IMR-90 (cell line): ENCODE measurements around the gene ADAMTS20. TPM values are rescaled to one million over a fixed set of nuclear protein-coding genes. Genes with fewer than 3 reads are reported as not detected.
A peak's percentile ranks its signal among the peaks of the same experiment; 100 is the strongest.

Experiments used
- ATAC-seq: fragments of 200-7000 bp; cut with Tn5 transposase; 2 replicates; pipeline ENCODE4 v1.9.1; 2020; ENCODE audit warnings: low read depth, mild to moderate bottlenecking, moderate library complexity
- BruUV-seq: library from RNA; stranded (reverse); fragments of 400-500 nt; replicated peaks from 2 replicates; lab custom pipeline; 2021; lab: Mats Ljungman, UMichigan
- CTCF ChIA-PET: fragments of 300-600 bp; formaldehyde crosslinking; extraction: SDS; loops from one replicate; lab custom pipeline; 2021; ENCODE audit warnings: antibody characterized with exemption; lab: Yijun Ruan, JAX
- POLR2A ChIA-PET: fragments of 300-600 bp; sonication (Branson Sonifier 250); formaldehyde crosslinking; loops from one replicate; lab custom pipeline; 2022; ENCODE audit warnings: antibody characterized with exemption; ENCODE audit not compliant: unreplicated experiment; lab: Charles Lee
- DNase-seq: peaks from one replicate; pipeline ENCODE4 v3.0.0; 2013
- H2AFZ ChIP-seq: replicated peaks from 2 replicates; pipeline ENCODE3; 2013; ENCODE audit warnings: low read length, mild to moderate bottlenecking; ENCODE audit not compliant: poor library complexity
- H2AK5ac ChIP-seq: 2 replicates; pipeline ENCODE4 v1.6.1; 2013; ENCODE audit warnings: low read depth, low read length, inconsistent platforms
- H2AK9ac ChIP-seq: replicated peaks from 2 replicates; pipeline ENCODE3; 2013; ENCODE audit warnings: mild to moderate bottlenecking, low read depth, low read length, moderate library complexity; ENCODE audit not compliant: poor library complexity
- H2BK120ac ChIP-seq: 2 replicates; pipeline ENCODE4 v1.6.1; 2013; ENCODE audit warnings: low read depth, low read length, inconsistent platforms
- H2BK15ac ChIP-seq: 3 replicates; pipeline ENCODE4 v1.6.1; 2013; ENCODE audit warnings: low read depth, low read length, inconsistent platforms
- H2BK20ac ChIP-seq: 2 replicates; pipeline ENCODE4 v1.6.1; 2013; ENCODE audit warnings: low read depth, mild to moderate bottlenecking, inconsistent platforms, low read length, moderate library complexity
- H2BK5ac ChIP-seq: 2 replicates; pipeline ENCODE4 v1.6.1; 2013; ENCODE audit warnings: mild to moderate bottlenecking, low read depth, low read length, inconsistent platforms; ENCODE audit not compliant: poor library complexity, severe bottlenecking
- H3K14ac ChIP-seq: replicated peaks from 2 replicates; pipeline ENCODE4 v1.6.1; 2013; ENCODE audit warnings: low read depth, low read length, inconsistent platforms
- H3K18ac ChIP-seq: 2 replicates; pipeline ENCODE4 v1.6.1; 2013; ENCODE audit warnings: low read depth, low read length, control low read depth
- H3K23ac ChIP-seq: 2 replicates; pipeline ENCODE4 v1.6.1; 2013; ENCODE audit warnings: low read depth, low read length, inconsistent platforms
- H3K27ac ChIP-seq: 2 replicates; pipeline ENCODE4 v1.5.1; 2013; ENCODE audit warnings: mild to moderate bottlenecking, control low read depth, low read length; ENCODE audit not compliant: insufficient read depth
- H3K27me3 ChIP-seq: 2 replicates; pipeline ENCODE4 v1.6.1; 2013; ENCODE audit warnings: low read length; ENCODE audit not compliant: control insufficient read depth, insufficient read depth
- H3K36me3 ChIP-seq: 2 replicates; pipeline ENCODE4 v1.6.1; 2013; ENCODE audit warnings: low read length, mixed read lengths; ENCODE audit not compliant: control insufficient read depth, insufficient read depth
- H3K4ac ChIP-seq: 2 replicates; pipeline ENCODE4 v1.6.1; 2013; ENCODE audit warnings: low read depth, low read length, inconsistent platforms
- H3K4me1 ChIP-seq: 2 replicates; pipeline ENCODE4 v1.6.1; 2013; ENCODE audit warnings: low read length, mixed read lengths; ENCODE audit not compliant: control insufficient read depth, insufficient read depth
- H3K4me2 ChIP-seq: 2 replicates; pipeline ENCODE4 v1.6.1; 2013; ENCODE audit warnings: low read depth, mild to moderate bottlenecking, control low read depth, low read length, moderate library complexity
- H3K4me3 ChIP-seq: 2 replicates; pipeline ENCODE4 v1.5.1; 2013; ENCODE audit warnings: low read depth, mild to moderate bottlenecking, control low read depth, low read length, moderate library complexity; ENCODE audit not compliant: insufficient read depth
- H3K56ac ChIP-seq: 2 replicates; pipeline ENCODE4 v1.6.1; 2013; ENCODE audit warnings: low read length, inconsistent platforms; ENCODE audit not compliant: insufficient read depth; ENCODE audit errors: extremely low read depth
- H3K79me1 ChIP-seq, 2 experiments: 2 replicates each; pipeline ENCODE4 v1.6.1; 2013; ENCODE audit warnings: low read length in 2 of 2, inconsistent platforms in 1 of 2, low read depth in 1 of 2
- H3K9ac ChIP-seq: 2 replicates; pipeline ENCODE4 v1.6.1; 2013; ENCODE audit warnings: low read depth, low read length, control low read depth
- H3K9me1 ChIP-seq: 2 replicates; pipeline ENCODE4 v1.6.1; 2013; ENCODE audit warnings: low read length, inconsistent platforms; ENCODE audit not compliant: insufficient read depth
- H3K9me3 ChIP-seq: 2 replicates; pipeline ENCODE4 v1.6.1; 2013; ENCODE audit warnings: low read length; ENCODE audit not compliant: control insufficient read depth, insufficient read depth
- H4K20me1 ChIP-seq: 2 replicates; pipeline ENCODE4 v1.6.1; 2013; ENCODE audit warnings: low read length, inconsistent platforms; ENCODE audit not compliant: insufficient read depth
- H4K5ac ChIP-seq: 2 replicates; pipeline ENCODE4 v1.6.1; 2013; ENCODE audit warnings: mild to moderate bottlenecking, low read depth, low read length, control low read depth
- H4K8ac ChIP-seq, 2 experiments: 2 replicates each; pipeline ENCODE4 v1.6.1; 2013; ENCODE audit warnings: low read depth in 2 of 2, low read length in 2 of 2, control low read depth in 1 of 2, inconsistent platforms in 1 of 2
- H4K91ac ChIP-seq: 2 replicates; pipeline ENCODE4 v1.6.1; 2013; ENCODE audit warnings: low read depth, low read length, inconsistent platforms; ENCODE audit not compliant: insufficient read depth
- BHLHE40 ChIP-seq: fragments of 150-350 bp; IDR thresholded peaks from 2 replicates; pipeline ENCODE4 v1.6.1; 2016; ENCODE audit warnings: mild to moderate bottlenecking, low read depth, low read length
- CEBPB ChIP-seq: IDR thresholded peaks from 2 replicates; pipeline ENCODE4 v1.6.1; 2012; ENCODE audit warnings: low read depth, low read length, improper control_type of control experiment
- ELK1 ChIP-seq: fragments of 150-350 bp; IDR thresholded peaks from 2 replicates; pipeline ENCODE4 v1.6.1; 2016; ENCODE audit warnings: low read depth, mild to moderate bottlenecking, low read length, moderate library complexity, borderline replicate concordance
- FOS ChIP-seq: fragments of 150-350 bp; IDR thresholded peaks from 2 replicates; pipeline ENCODE4 v1.6.1; 2016; ENCODE audit warnings: low read depth, low read length
- MAZ ChIP-seq: IDR thresholded peaks from 2 replicates; pipeline ENCODE4 v1.6.1; 2012; ENCODE audit warnings: low read depth, mild to moderate bottlenecking, low read length, improper control_type of control experiment, moderate library complexity, borderline replicate concordance
- NFE2L2 ChIP-seq: fragments of 150-350 bp; IDR thresholded peaks from 2 replicates; pipeline ENCODE4 v1.6.1; 2016; ENCODE audit warnings: low read depth, mild to moderate bottlenecking, low read length
- POLR2A ChIP-seq: IDR thresholded peaks from 2 replicates; pipeline ENCODE4 v1.6.1; 2012; ENCODE audit warnings: mild to moderate bottlenecking, low read depth, low read length
- RAD21 ChIP-seq: IDR thresholded peaks from 2 replicates; pipeline ENCODE4 v1.6.1; 2012; ENCODE audit warnings: low read length, improper control_type of control experiment
- RFX5 ChIP-seq: IDR thresholded peaks from 2 replicates; pipeline ENCODE4 v1.8.0; 2012; ENCODE audit warnings: low read depth, mild to moderate bottlenecking, low read length, moderate library complexity
- SMC3 ChIP-seq: fragments of 150-350 bp; IDR thresholded peaks from 2 replicates; pipeline ENCODE4 v1.6.1; 2016; ENCODE audit warnings: low read depth, mild to moderate bottlenecking, antibody characterized with exemption, low read length, moderate library complexity
- WGBS, 2 experiments: methylation state at CpG; one replicate each; pipeline versions ENCODE4 v1.1.5 to v1.1.7; 2013; ENCODE audit warnings: missing lambda C conversion rate in 2 of 2; ENCODE audit not compliant: insufficient read length in 1 of 2; ENCODE audit errors: extremely low coverage in 2 of 2; 5-methylcytosine and 5-hydroxymethylcytosine counted together
- dilution Hi-C: fragments of 300-500 bp; cut with HindIII; formaldehyde crosslinking; loops from one replicate; pipeline ENCODE4 v1.14.3; 2018; ENCODE audit warnings: low sequenced_read_pairs; ENCODE audit not compliant: unreplicated experiment
- in situ Hi-C: fragments of 300-500 bp; cut with MboI; formaldehyde crosslinking; loops from 3 replicates; pipeline ENCODE4 v1.14.3; 2019; ENCODE audit warnings: low sequenced_read_pairs, inconsistent platforms, mixed read lengths
- intact Hi-C: fragments of 100-400 bp; cut with micrococcal nuclease; formaldehyde crosslinking; loops from 2 replicates; pipeline ENCODE4 v1.10.0; 2022
- polyA plus RNA-seq, 3 experiments: library from polyadenylated mRNA; depleted of rRNA; stranded (reverse); fragments of >200 nt; gene quantifications; 2 replicates each; pipeline ENCODE4 v1.2.3, GENCODE V29; 2012; ENCODE audit warnings: low replicate concordance in 1 of 3
- total RNA-seq: library from RNA; depleted of rRNA; stranded (reverse); fragments of >200 nt; gene quantifications from 2 replicates; pipeline ENCODE4 v1.2.3, GENCODE V29; 2012
- TF ChIP-seq, protein P1 (sequence below): fragments of 150-350 bp; IDR thresholded peaks from 2 replicates; pipeline ENCODE4 v1.6.1; 2017; ENCODE audit warnings: mild to moderate bottlenecking, antibody characterized with exemption, low read length, low read depth
- TF ChIP-seq, protein P2 (sequence below): conservative IDR thresholded peaks from 2 replicates; pipeline ENCODE4 v1.5.1; 2012; ENCODE audit warnings: mild to moderate bottlenecking, low read depth, low read length, improper control_type of control experiment

ADAMTS20 gene
- total and polyA plus RNA-seq, 2 of the 4 experiments (the other 2 are of a cell fraction) = not detected

- in situ Hi-C loops = no loop called here
- Histone ChIP-seq H3K56ac (no peak overlapping the region), H3K9ac (no peak overlapping the region), H2AFZ (no peak overlapping the region), H3K36me3 (no peaks in the 10 kb centered on the region), H4K20me1 (no peaks in the 10 kb centered on the region), H4K8ac (no peak overlapping the region), H3K9me1 (no peaks in the 10 kb centered on the region), H2BK20ac (no peak overlapping the region), H3K27ac (no peak overlapping the region), H2AK9ac (no peak overlapping the region), H3K4ac (no peak overlapping the region), H4K91ac (no peak overlapping the region), H3K4me2 (peak overlapping the region; percentile 83; the same call in 1 of the 2 replicates), H4K5ac (no peak overlapping the region), H3K23ac (no peak overlapping the region), H2BK120ac (no peak overlapping the region), H2AK5ac (no peak overlapping the region), H3K14ac (no peak overlapping the region), H2BK15ac (no peak overlapping the region), H2BK5ac (no peak overlapping the region), H3K9me3 (no peaks in the 10 kb centered on the region), H3K27me3 (no peaks in the 10 kb centered on the region; the same call in 1 of the 2 replicates), H3K4me3 (no peak overlapping the region), H3K79me1 (no peaks in the 10 kb centered on the region), H3K4me1 (no peaks in the 10 kb centered on the region), H3K18ac (no peak overlapping the region)
- dilution Hi-C loops = no loop called here
- POLR2A ChIA-PET = no interaction called here
- DNase-seq = peak; percentile 23
- CTCF ChIA-PET = no interaction called here
- ATAC-seq = peak; percentile 35; the same call in 1 of the 2 replicates
- intact Hi-C loops = no loop called here
- TF ChIP-seq NFE2L2 = no peak
- no peak for TF ChIP-seq MAZ
- TF ChIP-seq RAD21 = no peak
- TF ChIP-seq ELK1 = no peak
- no peak for TF ChIP-seq RFX5
- TF ChIP-seq, protein P1, sequence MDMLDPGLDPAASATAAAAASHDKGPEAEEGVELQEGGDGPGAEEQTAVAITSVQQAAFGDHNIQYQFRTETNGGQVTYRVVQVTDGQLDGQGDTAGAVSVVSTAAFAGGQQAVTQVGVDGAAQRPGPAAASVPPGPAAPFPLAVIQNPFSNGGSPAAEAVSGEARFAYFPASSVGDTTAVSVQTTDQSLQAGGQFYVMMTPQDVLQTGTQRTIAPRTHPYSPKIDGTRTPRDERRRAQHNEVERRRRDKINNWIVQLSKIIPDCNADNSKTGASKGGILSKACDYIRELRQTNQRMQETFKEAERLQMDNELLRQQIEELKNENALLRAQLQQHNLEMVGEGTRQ = no peak
- TF ChIP-seq, protein P2, sequence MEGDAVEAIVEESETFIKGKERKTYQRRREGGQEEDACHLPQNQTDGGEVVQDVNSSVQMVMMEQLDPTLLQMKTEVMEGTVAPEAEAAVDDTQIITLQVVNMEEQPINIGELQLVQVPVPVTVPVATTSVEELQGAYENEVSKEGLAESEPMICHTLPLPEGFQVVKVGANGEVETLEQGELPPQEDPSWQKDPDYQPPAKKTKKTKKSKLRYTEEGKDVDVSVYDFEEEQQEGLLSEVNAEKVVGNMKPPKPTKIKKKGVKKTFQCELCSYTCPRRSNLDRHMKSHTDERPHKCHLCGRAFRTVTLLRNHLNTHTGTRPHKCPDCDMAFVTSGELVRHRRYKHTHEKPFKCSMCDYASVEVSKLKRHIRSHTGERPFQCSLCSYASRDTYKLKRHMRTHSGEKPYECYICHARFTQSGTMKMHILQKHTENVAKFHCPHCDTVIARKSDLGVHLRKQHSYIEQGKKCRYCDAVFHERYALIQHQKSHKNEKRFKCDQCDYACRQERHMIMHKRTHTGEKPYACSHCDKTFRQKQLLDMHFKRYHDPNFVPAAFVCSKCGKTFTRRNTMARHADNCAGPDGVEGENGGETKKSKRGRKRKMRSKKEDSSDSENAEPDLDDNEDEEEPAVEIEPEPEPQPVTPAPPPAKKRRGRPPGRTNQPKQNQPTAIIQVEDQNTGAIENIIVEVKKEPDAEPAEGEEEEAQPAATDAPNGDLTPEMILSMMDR = no peak
- TF ChIP-seq POLR2A = no peak
- no peak for TF ChIP-seq FOS
- no peak for TF ChIP-seq BHLHE40
- TF ChIP-seq CEBPB = no peak
- no peak for TF ChIP-seq SMC3
- no TSS peak for BruUV-seq
- no CpG with 5 or more reads among the region's 3 CpGs for WGBS, 2 experiments
These were observed 26.8 kb upstream of the ADAMTS20 start for GRCh38 chr12:43578782-43579181.
